ENCODE results near the gene NANP. TPM values are rescaled to one million over a fixed set of nuclear protein-coding genes. Genes with fewer than 3 reads are reported as not detected.

NANP gene
- total RNA-seq, 2 experiments from 2014 or later = 6.1 to 8.3 TPM

DNA sequence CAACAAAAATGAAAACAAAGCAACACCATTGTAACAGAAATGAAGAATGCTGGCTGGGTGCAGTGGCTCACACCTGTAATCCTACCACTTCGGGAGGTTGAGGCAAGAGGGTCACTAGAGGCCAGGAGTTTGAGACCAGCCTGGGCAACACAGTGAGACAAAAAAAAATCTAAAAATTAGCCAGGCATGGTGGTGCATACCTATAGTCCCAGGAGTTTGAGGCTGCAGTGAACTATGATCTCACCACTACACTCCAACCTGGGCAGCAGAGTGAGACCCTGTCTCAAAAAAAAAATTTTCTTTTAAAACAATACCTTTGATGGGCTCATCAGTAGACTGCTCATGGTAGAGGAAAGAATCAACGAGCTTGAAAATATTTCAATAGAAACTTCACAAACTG lies 57.0 kb downstream of the NANP start:
- ChIA-PET CTCF (no interaction called here), POLR2A (no interaction called here)
- Mint-ChIP-seq H3K4me1 (peaks cover 17% of the 10 kb centered on the region), H3K9me3 (ENCODE audit: low read depth) (no peaks in the 10 kb centered on the region), H3K27me3 (no peaks in the 10 kb centered on the region), H3K4me3 (no peak overlapping the region), H3K27ac (peak overlapping the region; percentile 59), H3K36me3 (ENCODE audit: low read depth) (no peaks in the 10 kb centered on the region)
- ATAC-seq (no peak), DNase-seq (no peak)
- intact Hi-C loops (cut with DNase I, micrococcal nuclease) = no loop called here

DNA sequence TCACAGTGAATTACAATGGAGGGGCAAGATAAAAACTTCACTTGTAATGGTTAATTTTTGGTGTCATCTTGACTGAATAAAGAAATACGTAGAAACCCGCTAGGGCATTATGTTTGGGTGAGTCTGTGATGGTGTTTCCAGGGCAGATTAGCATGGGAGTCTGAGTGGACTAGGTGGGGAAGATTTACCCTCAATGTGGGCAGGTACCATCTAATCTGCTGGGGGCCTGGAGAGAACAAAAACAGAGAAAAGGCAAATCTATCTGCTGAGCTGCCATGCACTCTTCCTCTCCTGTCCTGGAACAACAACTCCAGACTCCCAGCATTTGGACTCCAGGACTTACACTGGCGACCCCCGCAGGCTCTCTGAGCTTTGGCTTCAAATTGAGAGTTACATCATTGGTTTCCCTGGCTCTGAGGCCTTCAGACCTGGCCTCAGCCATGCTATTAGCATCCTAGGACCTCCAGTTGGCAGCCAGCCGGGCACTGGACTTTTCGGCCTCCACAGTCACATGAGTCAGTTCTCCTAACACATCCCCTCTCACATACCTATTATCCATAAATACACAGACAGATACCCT lies 58.1 kb downstream of the NANP start:
- POLR2A ChIA-PET = no interaction called here

DNA sequence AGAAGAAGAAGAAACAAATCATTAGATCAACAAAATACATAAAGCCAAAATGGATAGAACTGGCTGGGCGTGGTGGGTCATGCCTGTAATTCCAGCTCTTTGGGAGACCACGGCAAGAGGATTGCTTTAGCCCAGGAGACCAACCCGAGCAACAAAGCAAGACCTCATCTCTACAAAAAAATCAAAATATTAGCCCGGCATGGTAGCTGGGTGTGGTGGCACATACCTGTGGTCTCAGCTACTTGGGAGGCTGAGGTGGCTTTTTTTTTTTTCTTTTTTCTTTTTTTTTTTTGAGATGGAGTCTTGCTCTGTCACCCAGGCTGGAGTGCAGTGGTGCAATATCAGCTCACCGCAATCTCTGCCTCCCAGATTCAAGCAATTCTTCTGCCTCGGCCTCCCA lies 59.9 kb downstream of the NANP start:
- H3K9me3 Mint-ChIP-seq (ENCODE audit: low read depth) = no peaks in the 10 kb centered on the region
- no peak overlapping the region for H3K4me3 Mint-ChIP-seq
- no peaks in the 10 kb centered on the region for H3K27me3 Mint-ChIP-seq
- ChIA-PET POLR2A (no interaction called here), CTCF (no interaction called here)
- H3K36me3 Mint-ChIP-seq (ENCODE audit: low read depth) = no peaks in the 10 kb centered on the region
- DNase-seq (no peak), ATAC-seq (no peak)
- intact Hi-C loops (cut with DNase I, micrococcal nuclease) = no loop called here
- peaks cover 17% of the 10 kb centered on the region for H3K4me1 Mint-ChIP-seq
- no peak overlapping the region for H3K27ac Mint-ChIP-seq

More for the DNA sequence above, 58.1 kb downstream of the NANP start:
- Mint-ChIP-seq H3K4me1 (peaks cover 17% of the 10 kb centered on the region), H3K36me3 (ENCODE audit: low read depth) (no peaks in the 10 kb centered on the region), H3K9me3 (ENCODE audit: low read depth) (no peaks in the 10 kb centered on the region), H3K27me3 (no peaks in the 10 kb centered on the region), H3K4me3 (no peak overlapping the region), H3K27ac (no peak overlapping the region)
- CTCF ChIA-PET = no interaction called here
- ATAC-seq (no peak), DNase-seq (no peak)
- intact Hi-C loops (cut with DNase I, micrococcal nuclease) = no loop called here

DNA sequence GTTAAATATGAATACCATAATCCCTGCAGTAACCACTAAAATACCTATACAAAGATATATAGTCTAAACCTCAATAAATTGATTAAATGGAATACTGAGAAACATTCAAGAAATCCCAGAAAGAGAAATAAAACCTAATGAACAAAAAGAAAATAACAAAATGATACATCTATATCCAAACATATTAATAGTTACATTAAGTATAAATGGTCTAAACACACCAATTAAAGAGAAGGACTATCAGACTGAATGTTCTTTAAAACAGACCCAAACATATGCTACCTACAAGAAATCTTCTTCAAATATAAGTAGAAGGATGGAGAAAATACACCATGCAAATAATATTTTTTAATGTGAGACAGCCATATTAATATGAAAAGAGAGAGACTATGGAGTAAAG lies 60.5 kb downstream of the NANP start:
- ATAC-seq = no peak
- intact Hi-C loops (cut with DNase I, micrococcal nuclease) = no loop called here
- ChIA-PET CTCF (no interaction called here), POLR2A (no interaction called here)
- no peak for DNase-seq
- no peak overlapping the region for H3K27ac Mint-ChIP-seq
- H3K36me3 Mint-ChIP-seq (ENCODE audit: low read depth) = peaks cover 2% of the 10 kb centered on the region
- H3K4me1 Mint-ChIP-seq = peaks cover 17% of the 10 kb centered on the region
- no peaks in the 10 kb centered on the region for H3K9me3 Mint-ChIP-seq (ENCODE audit: low read depth)
- no peak overlapping the region for H3K4me3 Mint-ChIP-seq
- H3K27me3 Mint-ChIP-seq = no peaks in the 10 kb centered on the region

Other genes starting within 250 kb of the NANP start
- 10 to 100 TPM; 17.4 to 18.7 TPM for gene ABHD12, start 233.2 kb downstream of the NANP start, total RNA-seq
- 10 to 100 TPM; 24.6 to 32.7 TPM for gene GINS1, start 216.3 kb downstream of the NANP start, total RNA-seq
- 1 to 10 TPM; 3.3 to 4.1 TPM for gene NINL, start 38.5 kb downstream of the NANP start, total RNA-seq
- gene ZNF337, start 72.8 kb upstream of the NANP start, total RNA-seq = 10 to 100 TPM; 12.6 TPM